Choroid plexus epithelial cell (primary cell): ENCODE measurements around the gene ADAMTS4.

Experiments used
- DNase-seq: peaks from one replicate; pipeline ENCODE4 v3.0.0-alpha.2; 2010; ENCODE audit warnings: low read depth
- H3K4me3 ChIP-seq: 2 replicates; pipeline ENCODE4 v1.5.1; 2011; ENCODE audit warnings: low read depth, mild to moderate bottlenecking, control low read depth, low read length, moderate library complexity
- CTCF ChIP-seq: conservative IDR thresholded peaks from 2 replicates; pipeline ENCODE4 v1.5.1; 2011; ENCODE audit warnings: low read depth, mild to moderate bottlenecking, control low read depth, inconsistent platforms, low read length, moderate library complexity

Gene ADAMTS4

GRCh38 chr1:161199506-161200139 is 769 bp upstream of the ADAMTS4 start:
- no peak overlapping the region for H3K4me3 ChIP-seq
- no peak for DNase-seq

GRCh38 chr1:161198194-161198896 is 509 bp downstream of the ADAMTS4 start:
- no peak for TF ChIP-seq CTCF
- peak; percentile 50 for DNase-seq
- peak overlapping the region; percentile 53 for H3K4me3 ChIP-seq

More at GRCh38 chr1:161199506-161200139, 769 bp upstream of the ADAMTS4 start:
- no peak for TF ChIP-seq CTCF

GRCh38 chr1:161197560-161198193 is 1.2 kb downstream of the ADAMTS4 start:
- TF ChIP-seq CTCF = no peak
- H3K4me3 ChIP-seq = peak overlapping the region; percentile 53
- DNase-seq = no peak

- no peak for TF ChIP-seq CTCF
- H3K4me3 ChIP-seq = peak overlapping the region; percentile 53
- peak; percentile 84 for DNase-seq
Observed at GRCh38 chr1:161196521-161197451, 2.1 kb downstream of the ADAMTS4 start.

GRCh38 chr1:161196111-161196510 is 2.7 kb downstream of the ADAMTS4 start:
- H3K4me3 ChIP-seq = no peak overlapping the region
- no peak for DNase-seq

More at GRCh38 chr1:161196111-161196510, 2.7 kb downstream of the ADAMTS4 start:
- TF ChIP-seq CTCF = no peak
